Pancreas (tissue), 10 donors: ENCODE data around the gene GID8. TPM values are rescaled to one million over a fixed set of nuclear protein-coding genes. Genes with fewer than 3 reads are reported as not detected.

Experiments
- ATAC-seq, 4 donors: fragments of 200-7000 bp; cut with Tn5 transposase; one replicate each; pipeline versions ENCODE4 v1.8.0 to v1.9.1; 2020; ENCODE audit warnings: mild to moderate bottlenecking in 4 of 4, moderate library complexity in 4 of 4
- DNase-seq, 6 donors: peaks; one replicate each; pipeline ENCODE4 v3.0.0-alpha.2; 2020
- FAIRE-seq: peaks from 2 replicates; lab custom pipeline; 2012; peaks lifted over from hg19 to GRCh38; lab: Jason Lieb, UNC
- H3K27ac ChIP-seq, 4 donors: fragments of 200-600 bp; sonication (generic); 1 replicate in 3 of 4; 2 replicates in 1 of 4; pipeline versions ENCODE4 v1.5.0 to v1.8.0; 2020
- H3K27me3 ChIP-seq, 4 donors: fragments of 200-600 bp; one replicate each; pipeline ENCODE4 v1.8.0; 2021
- H3K36me3 ChIP-seq, 3 donors: fragments of 200-600 bp; sonication (generic) in 1 of 3; one replicate each; pipeline versions ENCODE4 v1.5.0 to v1.8.0; 2020 to 2021
- H3K4me1 ChIP-seq, 3 donors: fragments of 200-600 bp; one replicate each; pipeline ENCODE4 v1.8.0; 2021
- H3K4me3 ChIP-seq, 4 donors: fragments of 200-600 bp; sonication (generic) in 2 of 4; one replicate each; pipeline versions ENCODE4 v1.5.0 to v1.8.0; 2020 to 2021
- H3K9me3 ChIP-seq, 4 donors: fragments of 200-600 bp; one replicate each; pipeline ENCODE4 v1.8.0; 2021
- WGBS, 2 donors: extraction: QIAGEN DNeasy Blood & Tissue Kit; methylation state at CpG; one replicate each; pipeline ENCODE4 v1.1.7; 2013; 5-methylcytosine and 5-hydroxymethylcytosine counted together
- intact Hi-C, 3 donors: fragments of 100-400 bp; cut with DNase I; formaldehyde crosslinking; loops; one replicate each; pipeline versions ENCODE4 v1.11.1 to v1.14.2; 2022
- polyA plus RNA-seq, 2 donors: library from polyadenylated mRNA; stranded (reverse); fragments of 200-250 nt; gene quantifications; one replicate each; pipeline ENCODE4 v1.2.3, GENCODE V29; 2013
- total RNA-seq, 6 donors: library from RNA; stranded (reverse); fragmentation: NEBNext Ultra II Directional in 4 of 6; extraction: Animal tissue kit (Norgen Biotek cat#: 25700) in 4 of 6; gene quantifications; one replicate each; pipeline versions ENCODE4 v1.2.1 to v1.2.4, GENCODE V29; 2021 to 2023
- TF ChIP-seq, protein P1 (sequence below), 4 donors: fragments of 200-600 bp; sonication (generic) in 3 of 4; IDR thresholded peaks; one replicate each; pipeline versions ENCODE4 v1.5.0 to v1.8.0; 2021; ENCODE audit warnings: antibody characterized with exemption in 4 of 4
- donor health status: healthy with polysubstance abuse.
- donor health status: DM: no; HTN: no; CAD: no; lungs with moderate emphysema.
- donor health status: DM: no; HTN: no; CAD: no.
- donor health status: control.
- donor health status: control.
- donor health status: Bipolar disorder and iron deficiency.
- donor health status: DM: yes; HTN: yes; CAD: no.
- donor health status: DM: no; HTN: no; CAD: no.
- donor health status: DM: no; HTN: no; CAD: no.
- donor health status: DM: yes; HTN: yes; CAD: no.

GID8 gene
- total and polyA plus RNA-seq, 8 donors, result 6.0 to 22.4 (median 15.5) TPM

DNA sequence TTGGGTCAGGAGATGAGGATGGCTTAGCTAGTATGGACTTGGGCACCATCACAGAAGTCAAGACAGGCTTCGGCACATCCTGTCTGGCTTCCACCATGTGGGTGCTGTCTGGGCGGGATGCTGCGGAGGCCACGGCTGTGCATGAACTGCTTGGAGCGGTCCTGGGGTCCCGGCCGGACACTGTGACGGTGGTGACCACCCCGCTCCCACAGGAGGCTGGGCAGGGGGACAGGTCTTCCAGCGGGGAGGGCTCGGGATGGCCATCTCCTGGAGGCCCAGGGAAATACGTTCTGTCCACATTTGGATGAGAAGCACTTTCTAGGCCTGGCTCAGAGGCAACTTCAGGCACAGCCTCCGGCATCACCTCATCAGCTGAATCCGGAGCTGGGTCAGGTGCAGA is 44.2 kb upstream of the GID8 start:
- Histone ChIP-seq H3K9me3 (no peaks in the 10 kb centered on the region), H3K36me3 (peaks cover 4 to 60% (median 44%) of the 10 kb centered on the region in 3 donors), H3K4me3 (no peak overlapping the region), H3K27ac (no peak overlapping the region), H3K27me3 (no peaks in the 10 kb centered on the region), H3K4me1 (no peaks in the 10 kb centered on the region)
- DNase-seq (peak in 1 of 6 donors; percentile 26), ATAC-seq (no peak), FAIRE-seq (no peak)
- TF ChIP-seq, protein P1, sequence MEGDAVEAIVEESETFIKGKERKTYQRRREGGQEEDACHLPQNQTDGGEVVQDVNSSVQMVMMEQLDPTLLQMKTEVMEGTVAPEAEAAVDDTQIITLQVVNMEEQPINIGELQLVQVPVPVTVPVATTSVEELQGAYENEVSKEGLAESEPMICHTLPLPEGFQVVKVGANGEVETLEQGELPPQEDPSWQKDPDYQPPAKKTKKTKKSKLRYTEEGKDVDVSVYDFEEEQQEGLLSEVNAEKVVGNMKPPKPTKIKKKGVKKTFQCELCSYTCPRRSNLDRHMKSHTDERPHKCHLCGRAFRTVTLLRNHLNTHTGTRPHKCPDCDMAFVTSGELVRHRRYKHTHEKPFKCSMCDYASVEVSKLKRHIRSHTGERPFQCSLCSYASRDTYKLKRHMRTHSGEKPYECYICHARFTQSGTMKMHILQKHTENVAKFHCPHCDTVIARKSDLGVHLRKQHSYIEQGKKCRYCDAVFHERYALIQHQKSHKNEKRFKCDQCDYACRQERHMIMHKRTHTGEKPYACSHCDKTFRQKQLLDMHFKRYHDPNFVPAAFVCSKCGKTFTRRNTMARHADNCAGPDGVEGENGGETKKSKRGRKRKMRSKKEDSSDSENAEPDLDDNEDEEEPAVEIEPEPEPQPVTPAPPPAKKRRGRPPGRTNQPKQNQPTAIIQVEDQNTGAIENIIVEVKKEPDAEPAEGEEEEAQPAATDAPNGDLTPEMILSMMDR (IDR thresholded peaks at IDR 0.05), result no peak
- 94 to 96% methylated on average over 14 of the region's 14 CpGs for WGBS, 2 donors
- intact Hi-C loops, result loop anchor here in 1 of 3 donors (10.0 kb wide), 1 partner anchor 121 kb away; no protein-coding TSS in a partner anchor

DNA sequence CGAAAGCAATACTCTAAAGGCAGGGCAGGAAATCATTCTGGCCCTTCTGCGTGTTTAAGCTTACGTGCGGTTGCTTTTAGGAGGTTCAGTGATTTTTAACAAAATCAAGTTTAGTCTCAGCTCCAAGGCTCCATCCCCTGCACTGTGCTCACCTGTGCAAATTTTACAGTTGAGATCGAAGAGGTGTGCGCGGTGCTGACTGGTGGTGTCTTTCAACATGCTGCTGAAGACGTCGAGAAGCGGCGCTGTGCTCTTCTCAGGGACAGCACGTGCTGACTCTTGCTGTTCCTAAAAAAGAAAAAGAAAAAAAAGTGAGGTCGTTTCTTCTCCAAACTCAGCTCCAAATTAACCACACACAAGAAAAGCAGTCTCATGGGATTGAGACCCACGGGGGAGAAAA is 43.7 kb upstream of the GID8 start:
- Histone ChIP-seq H3K36me3 (peaks cover 4 to 54% (median 38%) of the 10 kb centered on the region in 3 donors), H3K27me3 (no peaks in the 10 kb centered on the region), H3K4me3 (no peak overlapping the region), H3K4me1 (no peaks in the 10 kb centered on the region), H3K27ac (no peak overlapping the region), H3K9me3 (no peaks in the 10 kb centered on the region)
- ATAC-seq (no peak), DNase-seq (no peak), FAIRE-seq (no peak)
- intact Hi-C loops, result loop anchor here in 1 of 3 donors (10.0 kb wide), 1 partner anchor 121 kb away; no protein-coding TSS in a partner anchor
- TF ChIP-seq, protein P1 (IDR thresholded peaks at IDR 0.05), result no peak
- 89 to 93% methylated on average over 14 of the region's 14 CpGs for WGBS, 2 donors

DNA sequence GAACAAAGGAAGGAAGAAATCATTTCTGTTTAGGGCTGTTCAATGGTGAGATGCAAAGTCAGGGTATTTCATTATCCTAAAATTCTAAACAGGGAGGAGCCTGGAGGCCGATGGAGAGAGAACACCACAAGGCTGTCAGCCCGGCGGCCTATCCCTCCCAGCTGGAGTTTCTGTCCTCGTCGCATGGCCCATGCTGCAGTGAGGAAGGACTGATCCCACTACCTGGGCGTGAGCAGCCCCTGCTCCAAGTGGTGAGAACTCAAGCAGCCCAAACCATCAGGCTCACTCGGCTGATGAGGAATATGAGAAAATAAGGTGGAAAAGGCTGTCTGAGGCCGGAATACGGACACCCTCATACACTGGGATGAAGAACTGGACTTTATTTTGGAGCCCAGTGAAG is 42.4 kb upstream of the GID8 start:
- Histone ChIP-seq H3K27me3 (no peaks in the 10 kb centered on the region), H3K4me3 (no peak overlapping the region), H3K27ac (no peak overlapping the region), H3K9me3 (no peaks in the 10 kb centered on the region), H3K36me3 (peaks cover 0 to 41% (median 29%) of the 10 kb centered on the region in 3 donors), H3K4me1 (peaks cover 0 to 8% (median 2%) of the 10 kb centered on the region in 3 donors)
- TF ChIP-seq, protein P1 (IDR thresholded peaks at IDR 0.05), result no peak
- intact Hi-C loops, result loop anchor here in 2 of 3 donors (5.0 to 10.0 kb wide), 2 partner anchors 112 to 119 kb away; partner anchors contain the start of gene BHLHE23 (in 1 of the 2)
- 91 to 95% methylated on average over 9 of the region's 9 CpGs for WGBS, 2 donors
- DNase-seq (no peak), ATAC-seq (no peak), FAIRE-seq (no peak)

DNA sequence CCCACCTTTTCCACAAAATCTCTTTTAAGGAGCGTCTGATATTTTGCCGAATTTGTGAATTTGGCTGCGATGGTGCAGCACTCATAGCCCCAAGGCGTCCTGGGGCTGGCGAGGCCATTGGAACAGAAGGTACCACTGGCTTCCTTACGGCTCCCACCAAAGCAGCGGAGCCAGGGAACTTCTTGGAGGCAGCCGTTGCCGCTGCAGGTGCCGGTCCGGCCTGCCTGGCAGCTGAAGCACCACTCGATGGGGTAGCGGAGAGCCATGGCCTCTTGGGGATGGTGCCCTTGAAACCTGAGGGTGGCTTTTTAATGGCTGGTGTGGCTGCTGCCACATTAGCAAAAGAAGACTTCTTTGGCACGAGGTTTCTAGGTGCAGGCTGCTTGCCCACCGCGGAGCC is 41.4 kb upstream of the GID8 start:
- H3K36me3 ChIP-seq, result peaks cover 0 to 34% (median 23%) of the 10 kb centered on the region in 3 donors

More for the DNA sequence above, 41.4 kb upstream of the GID8 start:
- Histone ChIP-seq H3K27ac (no peak overlapping the region), H3K27me3 (no peaks in the 10 kb centered on the region), H3K4me1 (peaks cover 0 to 8% (median 4%) of the 10 kb centered on the region in 3 donors), H3K4me3 (no peak overlapping the region), H3K9me3 (no peaks in the 10 kb centered on the region)
- ATAC-seq, result no peak
- intact Hi-C loops, result loop anchor here in 2 of 3 donors (5.0 to 10.0 kb wide), 2 partner anchors 111 to 118 kb away; partner anchors contain the start of gene BHLHE23 (in 1 of the 2)
- WGBS, 2 donors, result 93 to 95% methylated on average over 16 of the region's 16 CpGs
- TF ChIP-seq, protein P1 (IDR thresholded peaks at IDR 0.05), result no peak
- DNase-seq, result no peak
- no peak for FAIRE-seq
